ENCODE results near the gene SUPT4H1. TPM values are rescaled to one million over a fixed set of nuclear protein-coding genes. Genes with fewer than 3 reads are reported as not detected.

Gene SUPT4H1
- total and polyA plus RNA-seq, 9 of the 15 experiments (the other 6 are each of a cell fraction or from before 2014, with no cell fraction given), result 62.1 to 320 (median 117) TPM

DNA sequence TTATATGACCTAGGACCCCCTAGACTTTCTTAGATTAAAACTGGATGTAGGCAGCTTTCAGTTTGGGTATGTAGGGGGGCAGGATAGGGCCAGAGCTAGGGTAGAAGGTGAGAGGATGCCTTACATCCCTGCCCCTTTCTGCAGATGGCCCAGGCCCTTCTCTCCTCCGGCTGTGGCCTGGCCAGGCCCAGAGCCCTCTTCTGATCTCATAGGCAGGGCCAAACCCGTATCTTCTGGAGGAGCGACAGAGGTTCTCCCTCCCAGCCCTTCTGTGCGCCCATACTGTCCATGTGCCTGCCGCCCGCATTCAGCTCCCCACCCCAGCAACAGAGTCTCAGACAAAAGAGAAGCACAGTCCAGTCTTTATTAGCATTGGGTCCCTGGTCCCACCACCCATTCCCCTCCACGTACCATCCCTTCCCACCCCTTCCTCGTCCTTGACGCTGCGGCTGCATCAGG is 21.4 kb downstream of the SUPT4H1 start (continued):
- TF ChIP-seq RBM34 (IDR thresholded peaks at IDR 0.05; ENCODE audit: borderline replicate concordance, insufficient read depth, low read length) (no peak), RB1 (IDR thresholded peaks at IDR 0.05; ENCODE audit: low read depth) (0 out of 2 replicates have a peak, but pooled peaks have one; percentile 4), EGR1 (conservative IDR thresholded peaks at IDR 0.05) (no peak), FOS (IDR thresholded peaks at IDR 0.05; ENCODE audit: extremely low read depth, insufficient read length) (no peak), STAG1 (CRISPR knock-in tag; IDR thresholded peaks at IDR 0.05; ENCODE audit: borderline replicate concordance) (no peak), ZNF184 (CRISPR knock-in tag; IDR thresholded peaks at IDR 0.05) (no peak), MYC (IDR thresholded peaks at IDR 0.05; ENCODE audit: low read depth, low read length) (peak; percentile 56; the same call in 1 of the 2 replicates), MYC (CRISPR knock-in tag; IDR thresholded peaks at IDR 0.05; ENCODE audit: borderline replicate concordance, low read depth) (no peak), MTA2 (IDR thresholded peaks at IDR 0.05; ENCODE audit: low read depth) (no peak), ZNF707 (CRISPR knock-in tag; conservative IDR thresholded peaks at IDR 0.05) (no peak), ZFPM2 (CRISPR knock-in tag; IDR thresholded peaks at IDR 0.05) (no peak), MED1 (CRISPR knock-in tag; IDR thresholded peaks at IDR 0.05; ENCODE audit: borderline replicate concordance) (no peak), RBFOX2 (IDR thresholded peaks at IDR 0.05; ENCODE audit: low read depth, low read length) (peak; percentile 81), ZNF717 (CRISPR knock-in tag; IDR thresholded peaks at IDR 0.05) (no peak), HLTF (IDR thresholded peaks at IDR 0.05) (no peak), ZBTB17 (CRISPR knock-in tag; IDR thresholded peaks at IDR 0.05) (no peak), CTBP1 (IDR thresholded peaks at IDR 0.05; ENCODE audit: borderline replicate concordance) (0 out of 2 replicates have a peak, but pooled peaks have one; percentile 17)
- TF ChIP-seq, protein P1, sequence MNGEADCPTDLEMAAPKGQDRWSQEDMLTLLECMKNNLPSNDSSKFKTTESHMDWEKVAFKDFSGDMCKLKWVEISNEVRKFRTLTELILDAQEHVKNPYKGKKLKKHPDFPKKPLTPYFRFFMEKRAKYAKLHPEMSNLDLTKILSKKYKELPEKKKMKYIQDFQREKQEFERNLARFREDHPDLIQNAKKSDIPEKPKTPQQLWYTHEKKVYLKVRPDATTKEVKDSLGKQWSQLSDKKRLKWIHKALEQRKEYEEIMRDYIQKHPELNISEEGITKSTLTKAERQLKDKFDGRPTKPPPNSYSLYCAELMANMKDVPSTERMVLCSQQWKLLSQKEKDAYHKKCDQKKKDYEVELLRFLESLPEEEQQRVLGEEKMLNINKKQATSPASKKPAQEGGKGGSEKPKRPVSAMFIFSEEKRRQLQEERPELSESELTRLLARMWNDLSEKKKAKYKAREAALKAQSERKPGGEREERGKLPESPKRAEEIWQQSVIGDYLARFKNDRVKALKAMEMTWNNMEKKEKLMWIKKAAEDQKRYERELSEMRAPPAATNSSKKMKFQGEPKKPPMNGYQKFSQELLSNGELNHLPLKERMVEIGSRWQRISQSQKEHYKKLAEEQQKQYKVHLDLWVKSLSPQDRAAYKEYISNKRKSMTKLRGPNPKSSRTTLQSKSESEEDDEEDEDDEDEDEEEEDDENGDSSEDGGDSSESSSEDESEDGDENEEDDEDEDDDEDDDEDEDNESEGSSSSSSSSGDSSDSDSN (IDR thresholded peaks at IDR 0.05; ENCODE audit: borderline replicate concordance in 1 of 2, low read depth in 2 of 2, low read length in 2 of 2), result no peak
- TF ChIP-seq, protein P2, sequence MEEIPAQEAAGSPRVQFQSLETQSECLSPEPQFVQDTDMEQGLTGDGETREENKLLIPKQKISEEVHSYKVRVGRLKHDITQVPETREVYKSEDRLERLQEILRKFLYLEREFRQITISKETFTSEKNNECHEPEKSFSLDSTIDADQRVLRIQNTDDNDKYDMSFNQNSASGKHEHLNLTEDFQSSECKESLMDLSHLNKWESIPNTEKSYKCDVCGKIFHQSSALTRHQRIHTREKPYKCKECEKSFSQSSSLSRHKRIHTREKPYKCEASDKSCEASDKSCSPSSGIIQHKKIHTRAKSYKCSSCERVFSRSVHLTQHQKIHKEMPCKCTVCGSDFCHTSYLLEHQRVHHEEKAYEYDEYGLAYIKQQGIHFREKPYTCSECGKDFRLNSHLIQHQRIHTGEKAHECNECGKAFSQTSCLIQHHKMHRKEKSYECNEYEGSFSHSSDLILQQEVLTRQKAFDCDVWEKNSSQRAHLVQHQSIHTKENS (CRISPR knock-in tag; IDR thresholded peaks at IDR 0.05), result no peak
- TF ChIP-seq, protein P3, sequence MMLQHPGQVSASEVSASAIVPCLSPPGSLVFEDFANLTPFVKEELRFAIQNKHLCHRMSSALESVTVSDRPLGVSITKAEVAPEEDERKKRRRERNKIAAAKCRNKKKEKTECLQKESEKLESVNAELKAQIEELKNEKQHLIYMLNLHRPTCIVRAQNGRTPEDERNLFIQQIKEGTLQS (IDR thresholded peaks at IDR 0.05), result no peak
- TF ChIP-seq, protein P3 (CRISPR knock-in tag; conservative IDR thresholded peaks at IDR 0.05), result no peak; the same call in 1 of the 2 replicates
- TF ChIP-seq, protein P4, sequence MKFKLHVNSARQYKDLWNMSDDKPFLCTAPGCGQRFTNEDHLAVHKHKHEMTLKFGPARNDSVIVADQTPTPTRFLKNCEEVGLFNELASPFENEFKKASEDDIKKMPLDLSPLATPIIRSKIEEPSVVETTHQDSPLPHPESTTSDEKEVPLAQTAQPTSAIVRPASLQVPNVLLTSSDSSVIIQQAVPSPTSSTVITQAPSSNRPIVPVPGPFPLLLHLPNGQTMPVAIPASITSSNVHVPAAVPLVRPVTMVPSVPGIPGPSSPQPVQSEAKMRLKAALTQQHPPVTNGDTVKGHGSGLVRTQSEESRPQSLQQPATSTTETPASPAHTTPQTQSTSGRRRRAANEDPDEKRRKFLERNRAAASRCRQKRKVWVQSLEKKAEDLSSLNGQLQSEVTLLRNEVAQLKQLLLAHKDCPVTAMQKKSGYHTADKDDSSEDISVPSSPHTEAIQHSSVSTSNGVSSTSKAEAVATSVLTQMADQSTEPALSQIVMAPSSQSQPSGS (CRISPR knock-in tag; IDR thresholded peaks at IDR 0.05), result no peak
- TF ChIP-seq, protein P5, sequence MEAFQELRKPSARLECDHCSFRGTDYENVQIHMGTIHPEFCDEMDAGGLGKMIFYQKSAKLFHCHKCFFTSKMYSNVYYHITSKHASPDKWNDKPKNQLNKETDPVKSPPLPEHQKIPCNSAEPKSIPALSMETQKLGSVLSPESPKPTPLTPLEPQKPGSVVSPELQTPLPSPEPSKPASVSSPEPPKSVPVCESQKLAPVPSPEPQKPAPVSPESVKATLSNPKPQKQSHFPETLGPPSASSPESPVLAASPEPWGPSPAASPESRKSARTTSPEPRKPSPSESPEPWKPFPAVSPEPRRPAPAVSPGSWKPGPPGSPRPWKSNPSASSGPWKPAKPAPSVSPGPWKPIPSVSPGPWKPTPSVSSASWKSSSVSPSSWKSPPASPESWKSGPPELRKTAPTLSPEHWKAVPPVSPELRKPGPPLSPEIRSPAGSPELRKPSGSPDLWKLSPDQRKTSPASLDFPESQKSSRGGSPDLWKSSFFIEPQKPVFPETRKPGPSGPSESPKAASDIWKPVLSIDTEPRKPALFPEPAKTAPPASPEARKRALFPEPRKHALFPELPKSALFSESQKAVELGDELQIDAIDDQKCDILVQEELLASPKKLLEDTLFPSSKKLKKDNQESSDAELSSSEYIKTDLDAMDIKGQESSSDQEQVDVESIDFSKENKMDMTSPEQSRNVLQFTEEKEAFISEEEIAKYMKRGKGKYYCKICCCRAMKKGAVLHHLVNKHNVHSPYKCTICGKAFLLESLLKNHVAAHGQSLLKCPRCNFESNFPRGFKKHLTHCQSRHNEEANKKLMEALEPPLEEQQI (IDR thresholded peaks at IDR 0.05), result no peak
